HepG2 (cell line): ENCODE data around the gene FGF21. TPM values are rescaled to one million over a fixed set of nuclear protein-coding genes. Genes with fewer than 3 reads are reported as not detected.
A peak's percentile ranks its signal among the peaks of the same experiment; 100 is the strongest.

Source experiments
- ATF6 ChIP-seq: sonication (generic); formaldehyde crosslinking; conservative IDR thresholded peaks from 2 replicates; pipeline ENCODE4 v1.4.0; 2020; ENCODE audit warnings: missing genetic modification reagents
- DNMT1 ChIP-seq: sonication (generic); formaldehyde crosslinking; IDR thresholded peaks from 2 replicates; pipeline ENCODE4 v1.5.1; 2020; ENCODE audit warnings: mild to moderate bottlenecking, missing genetic modification reagents
- E2F5 ChIP-seq: sonication (generic); formaldehyde crosslinking; conservative IDR thresholded peaks from 2 replicates; pipeline ENCODE4 v1.4.0; 2020; ENCODE audit warnings: missing genetic modification reagents
- ETS1 ChIP-seq: sonication (generic); formaldehyde crosslinking; IDR thresholded peaks from 2 replicates; pipeline ENCODE4 v1.4.0; 2020; ENCODE audit warnings: missing genetic modification reagents
- FOXP1 ChIP-seq, 2 experiments: fragments of 450-650 bp in 1 of 2; IDR thresholded peaks; 2 replicates each; pipeline ENCODE4 v1.6.1; 2017 to 2018; ENCODE audit warnings: antibody characterized with exemption in 1 of 2
- JUND ChIP-seq: sonication (generic); formaldehyde crosslinking; IDR thresholded peaks from 2 replicates; pipeline ENCODE4 v1.8.0; 2022; ENCODE audit warnings: mild to moderate bottlenecking, missing genetic modification reagents
- KDM6A ChIP-seq: IDR thresholded peaks from 2 replicates; pipeline ENCODE4 v1.6.1; 2016; ENCODE audit warnings: low read depth
- NFYB ChIP-seq: sonication (generic); formaldehyde crosslinking; IDR thresholded peaks from 2 replicates; pipeline ENCODE4 v1.4.0; 2020; ENCODE audit warnings: missing genetic modification reagents
- PCBP1 ChIP-seq: fragments of 200-400 bp; formaldehyde crosslinking; IDR thresholded peaks from 2 replicates; pipeline ENCODE4 v1.6.1; 2017; ENCODE audit warnings: mild to moderate bottlenecking, low read depth, low read length, borderline replicate concordance
- POLR2A ChIP-seq, 2 experiments: IDR thresholded peaks; 2 replicates each; pipeline ENCODE4 v1.6.1; 2011; ENCODE audit warnings: low read depth in 2 of 2, low read length in 2 of 2, mild to moderate bottlenecking in 1 of 2, moderate library complexity in 1 of 2; ENCODE audit not compliant: insufficient read depth in 1 of 2
- RELA ChIP-seq: sonication (generic); formaldehyde crosslinking; IDR thresholded peaks from 2 replicates; pipeline ENCODE4 v1.4.0; 2020; ENCODE audit warnings: missing genetic modification reagents
- SIX4 ChIP-seq: sonication (generic); formaldehyde crosslinking; IDR thresholded peaks from 2 replicates; pipeline ENCODE4 v1.4.0; 2020; ENCODE audit warnings: missing genetic modification reagents
- SNRNP70 ChIP-seq: fragments of 200-400 bp; formaldehyde crosslinking; IDR thresholded peaks from 2 replicates; pipeline ENCODE4 v1.6.1; 2017; ENCODE audit warnings: mild to moderate bottlenecking, low read depth, low read length, moderate library complexity
- SP1 ChIP-seq, 2 experiments: fragments of 450-650 bp in 1 of 2; sonication (generic) in 1 of 2; formaldehyde crosslinking in 1 of 2; IDR thresholded peaks; 2 replicates each; pipeline versions ENCODE4 v1.4.0 to v1.6.1; 2016 to 2020; ENCODE audit warnings: missing genetic modification reagents in 1 of 2
- TSC22D2 ChIP-seq: sonication (generic); formaldehyde crosslinking; IDR thresholded peaks from 2 replicates; pipeline ENCODE4 v1.5.1; 2020; ENCODE audit warnings: missing genetic modification reagents, mild to moderate bottlenecking, borderline replicate concordance
- XBP1 ChIP-seq: sonication (generic); formaldehyde crosslinking; IDR thresholded peaks from 2 replicates; pipeline ENCODE4 v1.5.0; 2020; ENCODE audit warnings: missing genetic modification reagents
- YY1 ChIP-seq: IDR thresholded peaks from 2 replicates; pipeline ENCODE4 v1.6.1; 2011; ENCODE audit warnings: low read length, low read depth, moderate library complexity, mild to moderate bottlenecking; ENCODE audit not compliant: insufficient read depth, insufficient replicate concordance
- ZIK1 ChIP-seq: sonication (generic); formaldehyde crosslinking; IDR thresholded peaks from 2 replicates; pipeline ENCODE4 v1.5.0; 2020; ENCODE audit warnings: mild to moderate bottlenecking, low read depth, missing genetic modification reagents, borderline replicate concordance
- ZNF264 ChIP-seq: sonication (generic); formaldehyde crosslinking; IDR thresholded peaks from 2 replicates; pipeline ENCODE4 v1.4.0; 2020; ENCODE audit warnings: missing genetic modification reagents
- ZNF367 ChIP-seq: sonication (generic); formaldehyde crosslinking; IDR thresholded peaks from 2 replicates; pipeline ENCODE4 v1.4.0; 2020; ENCODE audit warnings: missing genetic modification reagents, borderline replicate concordance
- ZNF879 ChIP-seq: sonication (generic); formaldehyde crosslinking; IDR thresholded peaks from 2 replicates; pipeline ENCODE4 v1.8.1; 2023; ENCODE audit warnings: missing genetic modification reagents
- ZSCAN20 ChIP-seq: sonication (generic); formaldehyde crosslinking; IDR thresholded peaks from 2 replicates; pipeline ENCODE4 v1.4.0; 2020; ENCODE audit warnings: missing genetic modification reagents, mild to moderate bottlenecking, borderline replicate concordance
- ZUFSP ChIP-seq: sonication (generic); formaldehyde crosslinking; IDR thresholded peaks from 2 replicates; pipeline ENCODE4 v1.9.0; 2021; ENCODE audit warnings: missing genetic modification reagents, mild to moderate bottlenecking, borderline replicate concordance
- polyA plus RNA-seq, 8 experiments: library from polyadenylated mRNA; depleted of rRNA in 3 of 8; stranded (reverse) in 7 of 8; unstranded in 1 of 8; fragments of >200 nt; fragmentation: Illumina TruSeq in 4 of 8; extraction: Trizol in 4 of 8; gene quantifications; 2 replicates each; pipeline versions ENCODE4 v1.2.1 to v1.2.3, GENCODE V29; 2011 to 2016; ENCODE audit warnings: low read depth in 4 of 8, missing spikeins in 1 of 8, mixed read lengths in 1 of 8; ENCODE audit not compliant: insufficient read depth in 1 of 8
- total RNA-seq, 5 experiments: library from RNA; depleted of rRNA; stranded (reverse); fragments of >200 nt; fragmentation: Illumina TruSeq; extraction: Trizol; gene quantifications; 2 replicates each; pipeline ENCODE4 v1.2.3, GENCODE V29; 2016; ENCODE audit warnings: low read depth in 1 of 5

The FGF21 gene
- total and polyA plus RNA-seq, 2 of the 13 experiments (the other 11 are each of a cell fraction or from before 2014, with no cell fraction given), result 0.17 TPM; not detected in 1

GRCh38 chr19:48716562-48717291 is 38.6 kb upstream of the FGF21 start (continued):
- TF ChIP-seq ZSCAN20, result no peak
- peak in 1 of 2 experiments; percentile 30; a peak in 2 of 4 replicates for TF ChIP-seq POLR2A (IDR thresholded peaks at IDR 0.05; ENCODE audit: insufficient read depth in 1 of 2, low read depth in 2 of 2, low read length in 2 of 2)
- no peak for TF ChIP-seq ZNF264 (CRISPR knock-in tag)
- TF ChIP-seq ZUFSP (CRISPR knock-in tag), result no peak
- TF ChIP-seq XBP1 (CRISPR knock-in tag), result no peak
- TF ChIP-seq ZNF367, result no peak
- no peak for TF ChIP-seq SIX4 (CRISPR knock-in tag)
- TF ChIP-seq TSC22D2 (CRISPR knock-in tag), result no peak
- TF ChIP-seq ZIK1 (CRISPR knock-in tag), result no peak
- no peak for TF ChIP-seq ETS1 (CRISPR knock-in tag)
- no peak for TF ChIP-seq JUND
- no peak for TF ChIP-seq DNMT1 (CRISPR knock-in tag)
- no peak for TF ChIP-seq ATF6 (CRISPR knock-in tag)
- no peak for TF ChIP-seq KDM6A (CRISPR knock-in tag)
- TF ChIP-seq E2F5 (CRISPR knock-in tag), result no peak
- TF ChIP-seq SP1 (IDR thresholded peaks at IDR 0.05), result no peak
- TF ChIP-seq SP1 (CRISPR knock-in tag; IDR thresholded peaks at IDR 0.05), result 0 out of 2 replicates have a peak, but pooled peaks have one; percentile 8
- no peak for TF ChIP-seq RELA (CRISPR knock-in tag)
- TF ChIP-seq PCBP1, result no peak
- no peak for TF ChIP-seq ZNF879 (CRISPR knock-in tag)
- no peak for TF ChIP-seq SNRNP70
- no peak for TF ChIP-seq YY1
- TF ChIP-seq NFYB, result no peak
- TF ChIP-seq FOXP1 (IDR thresholded peaks at IDR 0.05), result no peak
- no peak for TF ChIP-seq FOXP1 (CRISPR knock-in tag; IDR thresholded peaks at IDR 0.05)
